T-helper 2 cell treated with Interferon-gamma antibody and Interleukin-4, amounts not matched to agents 100 ng/mL and 5 ng/mL, for 36 hours (primary cell): ENCODE results near the gene ZNF747. TPM values are rescaled to one million over a fixed set of nuclear protein-coding genes. Genes with fewer than 3 reads are reported as not detected.

ENCODE experiments used
- total RNA-seq: library from RNA; stranded (reverse); gene quantifications from 2 replicates; pipeline ENCODE4 v1.2.3, GENCODE V29; 2022

The ZNF747 gene
- total RNA-seq, 1 donor from 2014 or later = 12.1 TPM

Other genes with a start within 250 kb of the ZNF747 start
- 70.8 and 75.8 TPM in 2 replicates for gene CD2BP2, start 179.6 kb downstream of the ZNF747 start, total RNA-seq
- gene TBC1D10B, start 164.4 kb downstream of the ZNF747 start, total RNA-seq = 74.2 and 74.5 TPM in 2 replicates
- not detected in 2 replicates for gene MYL11, start 160.1 kb downstream of the ZNF747 start, total RNA-seq
- 320 and 326 TPM in 2 replicates for gene SEPTIN1, start 152.3 kb downstream of the ZNF747 start, total RNA-seq
- 11.8 and 12.4 TPM in 2 replicates for gene ZNF48, start 139.4 kb downstream of the ZNF747 start, total RNA-seq
- gene ZNF771, start 127.3 kb downstream of the ZNF747 start, total RNA-seq = 4.6 TPM in 2 replicates
- gene DCTPP1, start 104.8 kb downstream of the ZNF747 start, total RNA-seq = 87.8 and 93.3 TPM in 2 replicates
- gene SEPHS2, start 89.0 kb downstream of the ZNF747 start, total RNA-seq = 73.9 and 78.5 TPM in 2 replicates
- gene ITGAL, start 62.1 kb downstream of the ZNF747 start, total RNA-seq = 527 and 528 TPM in 2 replicates
- 5.4 and 5.9 TPM in 2 replicates for gene ZNF768, start 8.3 kb downstream of the ZNF747 start, total RNA-seq
- 15.3 and 16.4 TPM in 2 replicates for gene ZNF764, start 23.5 kb upstream of the ZNF747 start, total RNA-seq
- gene ZNF688, start 36.9 kb upstream of the ZNF747 start, total RNA-seq = 13.9 and 16.4 TPM in 2 replicates
- 15.2 and 18.5 TPM in 2 replicates for gene ZNF785, start 50.8 kb upstream of the ZNF747 start, total RNA-seq
- gene ZNF689, start 75.5 kb upstream of the ZNF747 start, total RNA-seq = 11.6 and 13.5 TPM in 2 replicates
- 71.0 and 71.4 TPM in 2 replicates for gene PRR14, start 116.1 kb upstream of the ZNF747 start, total RNA-seq
- gene FBRS, start 123.6 kb upstream of the ZNF747 start, total RNA-seq = 77.3 and 81.1 TPM in 2 replicates
- gene SRCAP, start 164.3 kb upstream of the ZNF747 start, total RNA-seq = 81.8 and 88.3 TPM in 2 replicates
- gene PHKG2, start 213.6 kb upstream of the ZNF747 start, total RNA-seq = 44.5 and 47.6 TPM in 2 replicates
- gene CFAP119, start 227.2 kb upstream of the ZNF747 start, total RNA-seq = 2.3 and 4.4 TPM in 2 replicates
- gene RNF40, start 227.5 kb upstream of the ZNF747 start, total RNA-seq = 78.2 and 85.5 TPM in 2 replicates